Psoas muscle (tissue), 8 donors: Measurements from ENCODE around the gene STOX2. TPM values are rescaled to one million over a fixed set of nuclear protein-coding genes. Genes with fewer than 3 reads are reported as not detected.
A peak's percentile ranks its signal among the peaks of the same experiment; 100 is the strongest.
"Not testable (repeated sequence)": the region's sequence is repeated elsewhere in the genome, so short reads cannot be mapped to it uniquely, and the experiment has no call there.

Experiments used
- ATAC-seq, 4 donors: fragments of 200-7000 bp; cut with Tn5 transposase; one replicate each; pipeline ENCODE4 v1.9.1; 2020; ENCODE audit warnings: moderate library complexity in 3 of 4, mild to moderate bottlenecking in 2 of 4
- DNase-seq, 2 donors: peaks; one replicate each; pipeline ENCODE4 v3.0.0-alpha.2; 2020
- H3K27ac ChIP-seq: fragments of 200-600 bp; one replicate; pipeline ENCODE4 v1.8.0; 2022
- H3K27me3 ChIP-seq, 3 donors: fragments of 200-600 bp in 1 of 3; one replicate each; pipeline versions ENCODE4 v1.6.1 to v1.8.0; 2013 to 2022; ENCODE audit warnings: low read length in 2 of 3, mild to moderate bottlenecking in 2 of 3, moderate library complexity in 1 of 3; ENCODE audit not compliant: insufficient read depth in 3 of 3
- H3K36me3 ChIP-seq, 2 donors: fragments of 200-600 bp in 1 of 2; one replicate each; pipeline versions ENCODE4 v1.6.1 to v1.8.0; 2013 to 2022; ENCODE audit warnings: low read depth in 1 of 2, mild to moderate bottlenecking in 1 of 2, moderate library complexity in 1 of 2; ENCODE audit not compliant: insufficient read depth in 1 of 2
- H3K4me1 ChIP-seq: fragments of 200-600 bp; one replicate; pipeline ENCODE4 v1.8.0; 2022
- H3K4me3 ChIP-seq: fragments of 200-600 bp; one replicate; pipeline ENCODE4 v1.8.0; 2022; ENCODE audit warnings: mild to moderate bottlenecking
- H3K9me3 ChIP-seq: fragments of 200-600 bp; one replicate; pipeline ENCODE4 v1.8.0; 2022
- WGBS, 3 donors: extraction: QIAGEN DNeasy Blood & Tissue Kit; methylation state at CpG; one replicate each; pipeline versions ENCODE4 v1.1.6 to v1.1.7; 2013; 5-methylcytosine and 5-hydroxymethylcytosine counted together
- intact Hi-C, 2 donors: fragments of 100-400 bp; cut with DNase I; formaldehyde crosslinking; loops; one replicate each; pipeline versions ENCODE4 v1.11.0 to v1.14.2; 2022
- polyA plus RNA-seq, 3 donors: library from polyadenylated mRNA; stranded (reverse); fragments of 200-250 nt; gene quantifications; one replicate each; pipeline ENCODE4 v1.2.3, GENCODE V29; 2013
- total RNA-seq, 4 donors: library from RNA; stranded (reverse); fragmentation: NEBNext Ultra II Directional in 2 of 4; extraction: Animal tissue kit (Norgen Biotek cat#: 25700) in 2 of 4; gene quantifications; one replicate each; pipeline versions ENCODE4 v1.2.1 to v1.2.4, GENCODE V29; 2021 to 2023
- TF ChIP-seq, protein P1 (sequence below): fragments of 200-600 bp; IDR thresholded peaks from one replicate; pipeline ENCODE4 v1.8.0; 2022; ENCODE audit warnings: antibody characterized with exemption
- donor health status: healthy with polysubstance abuse.
- donor health status: DM: no; HTN: no; CAD: no; lungs with moderate emphysema.
- donor health status: Bipolar disorder and iron deficiency.
- donor health status: healthy.
- donor health status: DM: yes; HTN: yes; CAD: no.
- donor health status: DM: no; HTN: no; CAD: no.
- donor health status: DM: no; HTN: no; CAD: no.
- donor health status: DM: yes; HTN: yes; CAD: no.

Gene STOX2
- total and polyA plus RNA-seq, 7 donors: 0.41 to 9.3 (median 3.4) TPM

DNA sequence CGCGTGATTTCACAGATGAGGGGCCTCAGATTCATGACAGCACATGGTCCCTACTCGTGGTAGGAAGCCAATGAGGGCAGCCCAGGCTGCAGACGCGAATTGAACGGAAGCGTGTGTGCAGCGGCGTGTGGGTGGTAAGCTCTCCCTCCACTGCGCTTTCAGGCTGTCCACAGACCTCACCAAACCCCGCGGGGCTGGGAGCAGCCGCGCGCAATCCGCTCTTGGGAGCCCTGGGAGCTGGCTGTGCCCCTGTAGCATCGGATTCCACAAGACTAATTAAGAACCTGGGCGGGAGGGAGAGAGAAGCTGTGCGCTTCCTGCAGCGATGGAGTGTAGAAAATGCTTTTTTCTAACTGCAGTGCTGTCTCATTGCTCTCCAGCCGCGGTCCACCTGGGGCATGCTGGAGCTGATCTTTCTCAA lies 134.9 kb downstream of the STOX2 start:
- H3K4me3 ChIP-seq: peak overlapping the region; percentile 8
- no peaks in the 10 kb centered on the region for H3K36me3 ChIP-seq
- no peak for DNase-seq
- ATAC-seq: no peak
- intact Hi-C loops: no loop called here
- WGBS, 3 donors: 14 to 17% (median 16%) methylated on average over 22 of the region's 22 CpGs
- no peaks in the 10 kb centered on the region for H3K9me3 ChIP-seq
- H3K27me3 ChIP-seq: peaks cover 0 to 8% (median 3%) of the 10 kb centered on the region in 3 donors
- TF ChIP-seq, protein P1, sequence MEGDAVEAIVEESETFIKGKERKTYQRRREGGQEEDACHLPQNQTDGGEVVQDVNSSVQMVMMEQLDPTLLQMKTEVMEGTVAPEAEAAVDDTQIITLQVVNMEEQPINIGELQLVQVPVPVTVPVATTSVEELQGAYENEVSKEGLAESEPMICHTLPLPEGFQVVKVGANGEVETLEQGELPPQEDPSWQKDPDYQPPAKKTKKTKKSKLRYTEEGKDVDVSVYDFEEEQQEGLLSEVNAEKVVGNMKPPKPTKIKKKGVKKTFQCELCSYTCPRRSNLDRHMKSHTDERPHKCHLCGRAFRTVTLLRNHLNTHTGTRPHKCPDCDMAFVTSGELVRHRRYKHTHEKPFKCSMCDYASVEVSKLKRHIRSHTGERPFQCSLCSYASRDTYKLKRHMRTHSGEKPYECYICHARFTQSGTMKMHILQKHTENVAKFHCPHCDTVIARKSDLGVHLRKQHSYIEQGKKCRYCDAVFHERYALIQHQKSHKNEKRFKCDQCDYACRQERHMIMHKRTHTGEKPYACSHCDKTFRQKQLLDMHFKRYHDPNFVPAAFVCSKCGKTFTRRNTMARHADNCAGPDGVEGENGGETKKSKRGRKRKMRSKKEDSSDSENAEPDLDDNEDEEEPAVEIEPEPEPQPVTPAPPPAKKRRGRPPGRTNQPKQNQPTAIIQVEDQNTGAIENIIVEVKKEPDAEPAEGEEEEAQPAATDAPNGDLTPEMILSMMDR: no peak
- no peak overlapping the region for H3K27ac ChIP-seq
- no peaks in the 10 kb centered on the region for H3K4me1 ChIP-seq

DNA sequence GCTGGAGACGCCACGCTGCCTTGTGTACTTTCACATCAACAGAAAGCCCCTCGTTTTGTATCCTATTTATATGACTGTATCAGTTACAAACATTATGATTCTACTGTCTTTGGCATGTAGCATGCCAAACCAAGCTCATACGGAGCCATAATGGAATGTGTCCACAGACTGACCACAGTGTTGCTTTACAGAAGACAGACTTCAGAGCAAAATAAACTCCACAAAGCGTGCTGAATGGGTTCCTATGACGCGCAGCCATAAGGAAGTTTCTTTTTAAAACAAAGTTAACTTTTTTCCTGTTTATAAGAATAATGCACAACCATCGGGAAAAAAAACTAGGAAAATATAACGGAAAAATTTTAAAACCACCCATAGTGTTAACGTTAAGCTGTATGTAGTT lies 136.0 kb downstream of the STOX2 start:
- Histone ChIP-seq H3K9me3 (peaks cover 7% of the 10 kb centered on the region), H3K27me3 (peaks cover 0 to 8% (median 3%) of the 10 kb centered on the region in 3 donors), H3K36me3 (no peaks in the 10 kb centered on the region), H3K4me3 (no peak overlapping the region), H3K4me1 (no peaks in the 10 kb centered on the region), H3K27ac (no peak overlapping the region)
- DNase-seq (no peak), ATAC-seq (no peak)
- 90 to 92% (median 91%) methylated on average over 10 of the region's 10 CpGs for WGBS, 3 donors
- intact Hi-C loops: no loop called here
- TF ChIP-seq, protein P1: no peak

DNA sequence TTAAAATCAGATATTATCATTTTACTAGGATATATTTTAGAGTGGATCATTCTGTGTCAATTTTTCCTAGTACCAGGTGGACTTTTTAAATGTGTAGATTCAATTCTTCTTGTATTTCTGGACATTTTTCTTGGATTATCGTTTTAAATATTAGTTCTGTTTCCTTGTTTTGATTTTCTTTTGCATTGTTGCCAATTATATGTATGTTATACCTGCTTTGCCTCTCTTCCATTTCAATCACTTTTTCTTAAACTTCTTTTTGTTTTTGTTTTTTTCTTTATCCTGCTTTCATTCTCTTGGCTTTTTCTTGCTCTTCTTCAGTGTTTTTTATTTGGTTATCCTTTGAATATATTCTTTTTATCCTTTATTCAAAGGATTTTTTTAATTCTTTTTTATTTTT lies 141.0 kb downstream of the STOX2 start:
- Histone ChIP-seq H3K4me1 (no peaks in the 10 kb centered on the region), H3K9me3 (peaks cover 15% of the 10 kb centered on the region), H3K27me3 (no peaks in the 10 kb centered on the region), H3K27ac (no peak overlapping the region), H3K4me3 (no peak overlapping the region), H3K36me3 (no peaks in the 10 kb centered on the region)
- DNase-seq: no peak
- TF ChIP-seq, protein P1: no peak
- ATAC-seq: no peak
- intact Hi-C loops: no loop called here
- 77 to 89% (median 77%) methylated on average over 1 of the region's 1 CpG for WGBS, 3 donors

DNA sequence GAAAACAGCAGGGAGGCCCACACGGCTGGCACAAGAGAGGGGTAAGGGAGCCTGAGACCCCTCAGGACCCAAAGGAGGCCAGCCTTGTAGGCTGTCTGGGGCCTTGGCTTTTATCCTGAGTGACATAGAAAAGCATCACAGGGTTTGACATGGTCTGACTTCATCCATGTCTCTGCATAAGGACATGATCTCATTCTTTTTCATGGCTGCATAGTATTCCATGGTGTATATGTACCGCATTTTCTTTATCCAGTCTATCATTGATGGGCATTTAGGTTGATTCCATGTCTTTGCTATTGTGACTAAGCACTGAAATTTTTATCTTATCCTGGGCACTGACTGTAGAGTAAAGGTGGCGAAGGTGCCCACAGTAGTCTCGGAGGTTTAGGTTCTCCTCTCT lies 146.2 kb downstream of the STOX2 start:
- H3K4me1 ChIP-seq, H3K4me3 ChIP-seq, H3K9me3 ChIP-seq, ATAC-seq, H3K27ac ChIP-seq, intact Hi-C loops, H3K27me3 ChIP-seq, H3K36me3 ChIP-seq, DNase-seq: not testable (repeated sequence)
- WGBS, 3 donors: 97 to 98% (median 97%) methylated on average over 4 of the region's 4 CpGs

- no peak for ATAC-seq
- 79 to 87% (median 81%) methylated on average over 2 of the region's 2 CpGs for WGBS, 3 donors
- no peaks in the 10 kb centered on the region for H3K4me1 ChIP-seq
- no peak overlapping the region for H3K27ac ChIP-seq
- no peaks in the 10 kb centered on the region for H3K27me3 ChIP-seq
- H3K9me3 ChIP-seq: no peaks in the 10 kb centered on the region
- TF ChIP-seq, protein P1: no peak
- DNase-seq: no peak
- no peaks in the 10 kb centered on the region for H3K36me3 ChIP-seq
- H3K4me3 ChIP-seq: no peak overlapping the region
- intact Hi-C loops: no loop called here
Measured at GRCh38 chr4:184052616-184053015, 147.5 kb downstream of the STOX2 start.
